Measurements from ENCODE around the gene CDC73. TPM values are rescaled to one million over a fixed set of nuclear protein-coding genes. Genes with fewer than 3 reads are reported as not detected.

The CDC73 gene
- total RNA-seq, 1 experiment from 2014 or later: 78.2 TPM

DNA sequence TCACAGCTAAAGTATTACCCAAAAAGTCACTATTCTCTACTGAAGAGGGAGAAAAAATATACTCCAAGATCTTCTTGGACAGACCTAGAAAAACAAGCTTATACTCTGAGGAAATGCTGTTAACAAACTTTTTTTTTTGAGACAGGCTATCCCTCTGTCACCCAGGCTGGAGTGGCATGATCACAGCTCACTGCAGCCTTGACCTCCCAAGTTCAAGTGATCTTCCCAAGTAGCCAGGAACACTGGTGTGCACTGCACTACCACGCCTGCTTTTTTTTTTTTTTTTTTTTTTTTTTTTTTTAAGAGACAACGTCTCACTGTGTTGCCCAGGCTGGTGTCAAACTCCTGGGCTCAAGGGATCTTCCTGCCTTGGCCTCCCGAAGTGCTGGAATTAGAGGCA is 33.9 kb upstream of the CDC73 start:
- H3K27ac ChIP-seq (ENCODE audit: low read length): no peak overlapping the region
- H3K4me1 ChIP-seq (ENCODE audit: control insufficient read depth, insufficient read depth, low read length): no peaks in the 10 kb centered on the region
- no peak overlapping the region for H3K4me3 ChIP-seq (ENCODE audit: low read depth in 2 of 2, low read length in 2 of 2)
- ATAC-seq (no peak), DNase-seq (ENCODE audit: low read depth, low spot score) (no peak)
- in situ Hi-C loops (cut with HindIII; ENCODE audit: low pct_unique_long_range_greater_than_20kb, low sequenced_read_pairs): no loop called here
- CTCF ChIA-PET: no interaction called here
- peaks cover 39% of the 10 kb centered on the region for H3K36me3 ChIP-seq (ENCODE audit: control insufficient read depth, insufficient read depth, low read length)
- H3K27me3 ChIP-seq (ENCODE audit: control insufficient read depth, insufficient read depth, low read length): no peaks in the 10 kb centered on the region
- no peak for TF ChIP-seq POLR2AphosphoS5 (IDR thresholded peaks at IDR 0.05; ENCODE audit: low read depth, low read length)
- TF ChIP-seq, protein P1, sequence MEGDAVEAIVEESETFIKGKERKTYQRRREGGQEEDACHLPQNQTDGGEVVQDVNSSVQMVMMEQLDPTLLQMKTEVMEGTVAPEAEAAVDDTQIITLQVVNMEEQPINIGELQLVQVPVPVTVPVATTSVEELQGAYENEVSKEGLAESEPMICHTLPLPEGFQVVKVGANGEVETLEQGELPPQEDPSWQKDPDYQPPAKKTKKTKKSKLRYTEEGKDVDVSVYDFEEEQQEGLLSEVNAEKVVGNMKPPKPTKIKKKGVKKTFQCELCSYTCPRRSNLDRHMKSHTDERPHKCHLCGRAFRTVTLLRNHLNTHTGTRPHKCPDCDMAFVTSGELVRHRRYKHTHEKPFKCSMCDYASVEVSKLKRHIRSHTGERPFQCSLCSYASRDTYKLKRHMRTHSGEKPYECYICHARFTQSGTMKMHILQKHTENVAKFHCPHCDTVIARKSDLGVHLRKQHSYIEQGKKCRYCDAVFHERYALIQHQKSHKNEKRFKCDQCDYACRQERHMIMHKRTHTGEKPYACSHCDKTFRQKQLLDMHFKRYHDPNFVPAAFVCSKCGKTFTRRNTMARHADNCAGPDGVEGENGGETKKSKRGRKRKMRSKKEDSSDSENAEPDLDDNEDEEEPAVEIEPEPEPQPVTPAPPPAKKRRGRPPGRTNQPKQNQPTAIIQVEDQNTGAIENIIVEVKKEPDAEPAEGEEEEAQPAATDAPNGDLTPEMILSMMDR (IDR thresholded peaks at IDR 0.05): no peak
- TF ChIP-seq TCF7L2 (IDR thresholded peaks at IDR 0.05; ENCODE audit: low read depth, low read length): no peak
- TF ChIP-seq SIN3A (IDR thresholded peaks at IDR 0.05; ENCODE audit: borderline replicate concordance, insufficient read depth, low read depth, low read length): no peak
- intact Hi-C loops (cut with micrococcal nuclease; ENCODE audit: unreplicated experiment): no loop called here
- BruUV-seq (replicated peaks): no TSS peak
- POLR2A ChIA-PET: interaction anchor here (0.5 kb wide), 1 partner anchor 17 kb away, joined by 8 read pairs; the partner anchor contains the start of gene GLRX2
- H3K9me3 ChIP-seq (ENCODE audit: control insufficient read depth, insufficient read depth, low read depth, low read length): no peaks in the 10 kb centered on the region

DNA sequence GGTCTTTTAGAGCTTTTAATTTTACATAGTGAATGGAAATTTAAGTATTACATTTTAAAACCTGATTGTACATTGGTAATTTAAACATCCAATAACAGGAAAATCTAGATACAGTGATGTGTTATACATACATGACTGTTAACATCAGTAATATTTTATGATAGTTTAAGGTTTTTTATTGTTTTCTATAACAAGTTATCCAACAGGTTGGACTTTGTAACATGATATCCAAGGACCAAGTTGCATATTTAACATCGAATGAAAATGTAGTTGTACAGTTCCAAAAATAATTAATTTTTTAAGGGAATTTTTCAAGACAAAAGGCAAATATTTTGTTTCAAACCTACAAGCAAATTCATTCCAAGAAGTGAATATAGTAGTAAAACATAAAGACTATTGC is 31.0 kb upstream of the CDC73 start:
- H3K36me3 ChIP-seq (ENCODE audit: control insufficient read depth, insufficient read depth, low read length): peaks cover 16% of the 10 kb centered on the region
- no peak for DNase-seq (ENCODE audit: low read depth, low spot score)
- H3K4me3 ChIP-seq (ENCODE audit: low read depth in 2 of 2, low read length in 2 of 2): no peak overlapping the region
- H3K27ac ChIP-seq (ENCODE audit: low read length): no peak overlapping the region
- ChIA-PET POLR2A (no interaction called here), CTCF (no interaction called here)
- intact Hi-C loops (cut with micrococcal nuclease; ENCODE audit: unreplicated experiment) (no loop called here), in situ Hi-C loops (cut with HindIII; ENCODE audit: low pct_unique_long_range_greater_than_20kb, low sequenced_read_pairs) (no loop called here)
- ATAC-seq: no peak
- H3K4me1 ChIP-seq (ENCODE audit: control insufficient read depth, insufficient read depth, low read length): no peaks in the 10 kb centered on the region
- no TSS peak for BruUV-seq (replicated peaks)
- TF ChIP-seq TCF7L2 (IDR thresholded peaks at IDR 0.05; ENCODE audit: low read depth, low read length) (no peak), POLR2AphosphoS5 (IDR thresholded peaks at IDR 0.05; ENCODE audit: low read depth, low read length) (no peak), SIN3A (IDR thresholded peaks at IDR 0.05; ENCODE audit: borderline replicate concordance, insufficient read depth, low read depth, low read length) (no peak)
- TF ChIP-seq, protein P1 (IDR thresholded peaks at IDR 0.05): no peak
- TF ChIP-seq, protein P2, sequence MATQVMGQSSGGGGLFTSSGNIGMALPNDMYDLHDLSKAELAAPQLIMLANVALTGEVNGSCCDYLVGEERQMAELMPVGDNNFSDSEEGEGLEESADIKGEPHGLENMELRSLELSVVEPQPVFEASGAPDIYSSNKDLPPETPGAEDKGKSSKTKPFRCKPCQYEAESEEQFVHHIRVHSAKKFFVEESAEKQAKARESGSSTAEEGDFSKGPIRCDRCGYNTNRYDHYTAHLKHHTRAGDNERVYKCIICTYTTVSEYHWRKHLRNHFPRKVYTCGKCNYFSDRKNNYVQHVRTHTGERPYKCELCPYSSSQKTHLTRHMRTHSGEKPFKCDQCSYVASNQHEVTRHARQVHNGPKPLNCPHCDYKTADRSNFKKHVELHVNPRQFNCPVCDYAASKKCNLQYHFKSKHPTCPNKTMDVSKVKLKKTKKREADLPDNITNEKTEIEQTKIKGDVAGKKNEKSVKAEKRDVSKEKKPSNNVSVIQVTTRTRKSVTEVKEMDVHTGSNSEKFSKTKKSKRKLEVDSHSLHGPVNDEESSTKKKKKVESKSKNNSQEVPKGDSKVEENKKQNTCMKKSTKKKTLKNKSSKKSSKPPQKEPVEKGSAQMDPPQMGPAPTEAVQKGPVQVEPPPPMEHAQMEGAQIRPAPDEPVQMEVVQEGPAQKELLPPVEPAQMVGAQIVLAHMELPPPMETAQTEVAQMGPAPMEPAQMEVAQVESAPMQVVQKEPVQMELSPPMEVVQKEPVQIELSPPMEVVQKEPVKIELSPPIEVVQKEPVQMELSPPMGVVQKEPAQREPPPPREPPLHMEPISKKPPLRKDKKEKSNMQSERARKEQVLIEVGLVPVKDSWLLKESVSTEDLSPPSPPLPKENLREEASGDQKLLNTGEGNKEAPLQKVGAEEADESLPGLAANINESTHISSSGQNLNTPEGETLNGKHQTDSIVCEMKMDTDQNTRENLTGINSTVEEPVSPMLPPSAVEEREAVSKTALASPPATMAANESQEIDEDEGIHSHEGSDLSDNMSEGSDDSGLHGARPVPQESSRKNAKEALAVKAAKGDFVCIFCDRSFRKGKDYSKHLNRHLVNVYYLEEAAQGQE (IDR thresholded peaks at IDR 0.05; ENCODE audit: insufficient read depth in 1 of 2, low read depth in 2 of 2, low read length in 1 of 2): no peak
- H3K27me3 ChIP-seq (ENCODE audit: control insufficient read depth, insufficient read depth, low read length): no peaks in the 10 kb centered on the region
- no peaks in the 10 kb centered on the region for H3K9me3 ChIP-seq (ENCODE audit: control insufficient read depth, insufficient read depth, low read depth, low read length)
